H9 (cell line): ENCODE measurements around the gene FBXO34. TPM values are rescaled to one million over a fixed set of nuclear protein-coding genes. Genes with fewer than 3 reads are reported as not detected.

Experiments used
- DNase-seq: peaks from one replicate; pipeline ENCODE4 v3.0.0-alpha.2; 2017
- H2AFZ ChIP-seq: one replicate; pipeline ENCODE4 v1.6.1; 2013; ENCODE audit warnings: mild to moderate bottlenecking, low read length, control low read depth, moderate library complexity
- H2AK5ac ChIP-seq: 2 replicates; pipeline ENCODE4 v1.6.1; 2013; ENCODE audit warnings: low read length, control low read depth, mixed read lengths; ENCODE audit not compliant: insufficient read length
- H2BK120ac ChIP-seq: one replicate; pipeline ENCODE4 v1.6.1; 2013; ENCODE audit warnings: low read depth, mild to moderate bottlenecking, low read length, control low read depth, inconsistent platforms; ENCODE audit not compliant: poor library complexity, severe bottlenecking
- H2BK12ac ChIP-seq: 2 replicates; pipeline ENCODE4 v1.6.1; 2013; ENCODE audit warnings: low read length, control low read depth, mixed read lengths, low read depth; ENCODE audit not compliant: insufficient read length
- H2BK15ac ChIP-seq: 2 replicates; pipeline ENCODE4 v1.6.1; 2013; ENCODE audit warnings: low read depth, low read length, control low read depth
- H2BK20ac ChIP-seq: one replicate; pipeline ENCODE4 v1.6.1; 2013; ENCODE audit warnings: low read depth, mild to moderate bottlenecking, low read length, control low read depth, inconsistent platforms; ENCODE audit not compliant: poor library complexity, severe bottlenecking
- H2BK5ac ChIP-seq: 2 replicates; pipeline ENCODE4 v1.6.1; 2013; ENCODE audit warnings: low read length, control low read depth, mixed read lengths; ENCODE audit not compliant: insufficient read length
- H3K14ac ChIP-seq: 2 replicates; pipeline ENCODE4 v1.6.1; 2013; ENCODE audit warnings: low read length, control low read depth; ENCODE audit not compliant: insufficient read depth
- H3K18ac ChIP-seq: 2 replicates; pipeline ENCODE4 v1.6.1; 2013; ENCODE audit warnings: low read depth, mild to moderate bottlenecking, mixed read lengths, low read length, control low read depth; ENCODE audit not compliant: insufficient read length
- H3K23ac ChIP-seq: 2 replicates; pipeline ENCODE4 v1.6.1; 2013; ENCODE audit warnings: low read length, control low read depth, mixed read lengths, low read depth; ENCODE audit not compliant: insufficient read length
- H3K23me2 ChIP-seq: 2 replicates; pipeline ENCODE4 v1.6.1; 2013; ENCODE audit warnings: low read depth, mild to moderate bottlenecking, mixed read lengths, low read length, control low read depth; ENCODE audit not compliant: insufficient read length, poor library complexity, severe bottlenecking
- H3K27ac ChIP-seq: 2 replicates; pipeline ENCODE4 v1.5.1; 2013; ENCODE audit warnings: low read length, control low read depth, mixed read lengths, low read depth; ENCODE audit not compliant: insufficient read length
- H3K27me3 ChIP-seq: 2 replicates; pipeline ENCODE4 v1.6.1; 2013; ENCODE audit warnings: low read length, control low read depth, inconsistent platforms; ENCODE audit not compliant: insufficient read depth
- H3K4ac ChIP-seq: 2 replicates; pipeline ENCODE4 v1.6.1; 2013; ENCODE audit warnings: low read depth, mild to moderate bottlenecking, control low read depth, inconsistent platforms, low read length, moderate library complexity
- H3K4me1 ChIP-seq: 2 replicates; pipeline ENCODE4 v1.6.1; 2013; ENCODE audit warnings: low read length, control low read depth, inconsistent platforms; ENCODE audit not compliant: insufficient read depth
- H3K4me2 ChIP-seq: 2 replicates; pipeline ENCODE4 v1.6.1; 2013; ENCODE audit warnings: low read length, control low read depth, mixed read lengths; ENCODE audit not compliant: insufficient read length, insufficient read depth
- H3K56ac ChIP-seq: 2 replicates; pipeline ENCODE4 v1.6.1; 2013; ENCODE audit warnings: low read depth, mild to moderate bottlenecking, mixed read lengths, low read length, control low read depth; ENCODE audit not compliant: insufficient read length
- H3K79me1 ChIP-seq: 2 replicates; pipeline ENCODE4 v1.6.1; 2013; ENCODE audit warnings: low read depth, mild to moderate bottlenecking, moderate library complexity, low read length, control low read depth, inconsistent platforms; ENCODE audit not compliant: insufficient read depth, poor library complexity, severe bottlenecking
- H3K79me2 ChIP-seq: 2 replicates; pipeline ENCODE4 v1.6.1; 2013; ENCODE audit warnings: low read length, control low read depth, inconsistent platforms; ENCODE audit not compliant: insufficient read depth
- H3K9ac ChIP-seq: 2 replicates; pipeline ENCODE4 v1.6.1; 2013; ENCODE audit warnings: low read length, control low read depth, mixed read lengths; ENCODE audit not compliant: insufficient read length; ENCODE audit errors: extremely low read depth
- H3K9me3 ChIP-seq: one replicate; pipeline ENCODE4 v1.6.1; 2013; ENCODE audit warnings: low read depth, low read length, inconsistent platforms; ENCODE audit not compliant: control insufficient read depth
- H3T11ph ChIP-seq: one replicate; pipeline ENCODE4 v1.6.1; 2013; ENCODE audit warnings: mild to moderate bottlenecking, low read length, control low read depth, inconsistent platforms
- H4K20me1 ChIP-seq: one replicate; pipeline ENCODE4 v1.6.1; 2013; ENCODE audit not compliant: control insufficient read depth, insufficient read length, insufficient read depth
- H4K5ac ChIP-seq: 2 replicates; pipeline ENCODE4 v1.6.1; 2013; ENCODE audit warnings: low read depth, mild to moderate bottlenecking, mixed read lengths, low read length, control low read depth; ENCODE audit not compliant: insufficient read length
- H4K8ac ChIP-seq: replicated peaks from 2 replicates; pipeline ENCODE4 v1.6.1; 2013; ENCODE audit warnings: low read length, control low read depth, mixed read lengths, low read depth; ENCODE audit not compliant: insufficient read length
- H4K91ac ChIP-seq: 2 replicates; pipeline ENCODE4 v1.6.1; 2013; ENCODE audit warnings: low read depth, mild to moderate bottlenecking, moderate library complexity, mixed read lengths, low read length, control low read depth; ENCODE audit not compliant: insufficient read length
- H3K27ac Mint-ChIP-seq, 3 experiments: 2 replicates in 2 of 3; 3 replicates in 1 of 3; pipeline ENCODE4 v1.8.0; 2020 to 2021; ENCODE audit warnings: mixed read lengths in 3 of 3, mild to moderate bottlenecking in 1 of 3, moderate library complexity in 1 of 3
- H3K27me3 Mint-ChIP-seq: 2 replicates; pipeline ENCODE4 v1.8.0; 2021; ENCODE audit warnings: low read depth, mild to moderate bottlenecking, moderate library complexity, mixed read lengths
- H3K36me3 Mint-ChIP-seq, 3 experiments: 2 replicates in 2 of 3; 3 replicates in 1 of 3; pipeline ENCODE4 v1.8.0; 2020 to 2021; ENCODE audit warnings: low read depth in 3 of 3, mixed read lengths in 3 of 3; ENCODE audit not compliant: insufficient read depth in 1 of 3
- H3K4me1 Mint-ChIP-seq, 2 experiments: 2 replicates each; pipeline ENCODE4 v1.8.0; 2020; ENCODE audit warnings: mixed read lengths in 2 of 2
- H3K4me3 Mint-ChIP-seq, 2 experiments: 2 replicates in 1 of 2; 3 replicates in 1 of 2; pipeline ENCODE4 v1.8.0; 2020 to 2021; ENCODE audit warnings: mild to moderate bottlenecking in 2 of 2, mixed read lengths in 2 of 2, moderate library complexity in 1 of 2
- H3K9me3 Mint-ChIP-seq, 2 experiments: 2 replicates in 1 of 2; 3 replicates in 1 of 2; pipeline ENCODE4 v1.8.0; 2020; ENCODE audit warnings: mild to moderate bottlenecking in 2 of 2, mixed read lengths in 2 of 2, moderate library complexity in 1 of 2
- WGBS: extraction: QIAGEN DNeasy Blood & Tissue Kit; methylation state at CpG from one replicate; pipeline ENCODE4 v1.1.7; 2013; ENCODE audit warnings: missing lambda C conversion rate, low lambda C conversion rate, mixed read lengths; ENCODE audit not compliant: insufficient read length; ENCODE audit errors: extremely low coverage; 5-methylcytosine and 5-hydroxymethylcytosine counted together
- total RNA-seq: library from RNA; stranded (reverse); gene quantifications from 2 replicates; pipeline ENCODE4 v1.2.1, GENCODE V29; 2021
- TF ChIP-seq, protein P1 (sequence below): fragments of 200-600 bp; sonication (generic); conservative IDR thresholded peaks from 3 replicates; pipeline ENCODE4 v1.8.0; 2021; ENCODE audit warnings: antibody characterized with exemption, mild to moderate bottlenecking

The FBXO34 gene
- total RNA-seq, 1 experiment from 2014 or later, result 12.0 TPM

DNA sequence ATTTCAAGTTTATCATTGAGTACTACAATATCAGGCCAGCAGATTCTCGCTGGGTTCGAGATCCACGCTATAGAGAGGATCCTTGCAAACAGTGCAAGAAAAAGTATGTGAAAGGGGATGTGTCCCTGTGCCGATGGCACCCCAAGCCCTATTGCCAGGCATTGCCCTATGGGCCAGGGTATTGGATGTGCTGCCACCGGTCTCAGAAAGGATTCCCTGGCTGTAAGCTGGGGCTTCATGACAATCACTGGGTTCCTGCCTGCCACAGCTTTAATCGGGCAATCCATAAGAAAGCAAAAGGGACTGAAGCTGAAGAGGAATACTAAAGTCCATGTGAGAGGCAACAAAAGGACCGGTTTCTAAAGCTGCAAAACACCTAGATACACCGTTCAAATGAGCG, 81.0 kb downstream of the FBXO34 start:
- Histone ChIP-seq H3K79me1 (no peaks in the 10 kb centered on the region), H3K4ac (no peak overlapping the region), H3K14ac (no peak overlapping the region), H3K27me3 (no peaks in the 10 kb centered on the region), H3K9me3 (no peaks in the 10 kb centered on the region), H2AK5ac (no peak overlapping the region), H2BK20ac (no peak overlapping the region), H3K79me2 (no peaks in the 10 kb centered on the region), H3K4me1 (no peaks in the 10 kb centered on the region), H4K5ac (no peak overlapping the region), H3K56ac (no peak overlapping the region), H3K4me2 (no peak overlapping the region), H4K20me1 (no peaks in the 10 kb centered on the region), H3K9ac (no peak overlapping the region), H3T11ph (no peak overlapping the region), H2BK15ac (no peak overlapping the region), H2BK5ac (no peak overlapping the region), H3K18ac (no peak overlapping the region), H3K23me2 (no peaks in the 10 kb centered on the region), H4K8ac (no peak overlapping the region), H3K27ac (no peak overlapping the region), H4K91ac (no peak overlapping the region), H2BK12ac (no peak overlapping the region), H3K23ac (no peak overlapping the region), H2AFZ (no peak overlapping the region), H2BK120ac (no peak overlapping the region)
- Mint-ChIP-seq H3K27me3 (no peaks in the 10 kb centered on the region), H3K27ac (no peak overlapping the region), H3K36me3 (peaks cover 0 to 16% (median 14%) of the 10 kb centered on the region in 3 experiments; a peak in 4 of 7 replicates), H3K4me1 (peaks cover 2 to 15% of the 10 kb centered on the region in 2 experiments; a peak in 3 of 4 replicates), H3K4me3 (no peak overlapping the region), H3K9me3 (no peaks in the 10 kb centered on the region)
- TF ChIP-seq, protein P1, sequence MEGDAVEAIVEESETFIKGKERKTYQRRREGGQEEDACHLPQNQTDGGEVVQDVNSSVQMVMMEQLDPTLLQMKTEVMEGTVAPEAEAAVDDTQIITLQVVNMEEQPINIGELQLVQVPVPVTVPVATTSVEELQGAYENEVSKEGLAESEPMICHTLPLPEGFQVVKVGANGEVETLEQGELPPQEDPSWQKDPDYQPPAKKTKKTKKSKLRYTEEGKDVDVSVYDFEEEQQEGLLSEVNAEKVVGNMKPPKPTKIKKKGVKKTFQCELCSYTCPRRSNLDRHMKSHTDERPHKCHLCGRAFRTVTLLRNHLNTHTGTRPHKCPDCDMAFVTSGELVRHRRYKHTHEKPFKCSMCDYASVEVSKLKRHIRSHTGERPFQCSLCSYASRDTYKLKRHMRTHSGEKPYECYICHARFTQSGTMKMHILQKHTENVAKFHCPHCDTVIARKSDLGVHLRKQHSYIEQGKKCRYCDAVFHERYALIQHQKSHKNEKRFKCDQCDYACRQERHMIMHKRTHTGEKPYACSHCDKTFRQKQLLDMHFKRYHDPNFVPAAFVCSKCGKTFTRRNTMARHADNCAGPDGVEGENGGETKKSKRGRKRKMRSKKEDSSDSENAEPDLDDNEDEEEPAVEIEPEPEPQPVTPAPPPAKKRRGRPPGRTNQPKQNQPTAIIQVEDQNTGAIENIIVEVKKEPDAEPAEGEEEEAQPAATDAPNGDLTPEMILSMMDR, result no peak
- WGBS, result no CpG with 5 or more reads among the region's 9 CpGs
- no peak for DNase-seq
